Measurements from ENCODE around the gene TM4SF4. TPM values are rescaled to one million over a fixed set of nuclear protein-coding genes. Genes with fewer than 3 reads are reported as not detected.

TM4SF4 gene
- not detected in 2 replicates for total RNA-seq (2014; rRNA removed; shearing (Covaris generic))
- not detected in 2 replicates for polyA plus RNA-seq (2016; fragmentation: Nextera tagmentation; extraction: Ambion mirVana)
- long read RNA-seq = 0 reads

- no peak within 1 kb of the TSS for H3K4me3 ChIP-seq
- H4K20me1 ChIP-seq (replicated peaks; ENCODE audit: insufficient read depth) = no peaks in the 10 kb centered on the region
- no peak within 1 kb of the TSS for H3K4me2 ChIP-seq
- H3K36me3 ChIP-seq (ENCODE audit: insufficient read depth) = no peaks in the 10 kb centered on the region
- Mint-ChIP-seq H3K4me1 (peaks cover 14% of the 10 kb centered on the region), H3K36me3 (ENCODE audit: low read depth) (no peaks in the 10 kb centered on the region), H3K27ac (no peak within 1 kb of the TSS), H3K4me3 (no peak within 1 kb of the TSS), H3K9me3 (no peaks in the 10 kb centered on the region), H3K27me3 (ENCODE audit: insufficient read depth, low read depth, poor library complexity) (no peaks in the 10 kb centered on the region)
- ATAC-seq = no peak
- H3K9me2 ChIP-seq (ENCODE audit: insufficient read depth) = peaks cover 3% of the 10 kb centered on the region; the same call in 1 of the 2 replicates
- peak within 1 kb of the TSS; percentile 83; the same call in 1 of the 2 replicates for H2AFZ ChIP-seq
- H3F3A ChIP-seq (replicated peaks; ENCODE audit: low read depth) = no peaks in the 10 kb centered on the region
- TF ChIP-seq CTCF (conservative IDR thresholded peaks at IDR 0.05; ENCODE audit: low read depth in 2 of 2) (no peak), REST (IDR thresholded peaks at IDR 0.05; ENCODE audit: unreplicated experiment) (no peak), STAT1 (IDR thresholded peaks at IDR 0.05; ENCODE audit: unreplicated experiment) (no peak), ZNF114 (CRISPR knock-in tag; IDR thresholded peaks at IDR 0.05) (no peak)
- no peak within 1 kb of the TSS for H3K27ac ChIP-seq (ENCODE audit: low read depth)
- DNase-seq (ENCODE audit: low spot score) = no peak
- H3K27me3 ChIP-seq (ENCODE audit: insufficient read depth) = no peaks in the 10 kb centered on the region
- peaks cover 7% of the 10 kb centered on the region; the same call in 1 of the 2 replicates for H3K4me1 ChIP-seq (ENCODE audit: insufficient read depth)
- H3K79me2 ChIP-seq (replicated peaks; ENCODE audit: insufficient read depth) = no peaks in the 10 kb centered on the region
Observed at GRCh38 chr3:149474250-149474817, at the start of gene TM4SF4. TSS of gene TM4SF4 (plus strand) at chr3:149474697. CDS start at chr3:149474878, 181 bp downstream.

GRCh38 chr3:149424918-149425317 lies 49.6 kb upstream of the TM4SF4 start:
- Histone ChIP-seq H2AFZ (no peak overlapping the region), H3K4me1 (ENCODE audit: insufficient read depth) (no peaks in the 10 kb centered on the region), H3K4me3 (no peak overlapping the region), H4K20me1 (replicated peaks; ENCODE audit: insufficient read depth) (no peaks in the 10 kb centered on the region), H3K4me2 (no peak overlapping the region), H3K27ac (ENCODE audit: low read depth) (no peak overlapping the region), H3K36me3 (ENCODE audit: insufficient read depth) (no peaks in the 10 kb centered on the region), H3K9me2 (ENCODE audit: insufficient read depth) (no peaks in the 10 kb centered on the region; the same call in 1 of the 2 replicates), H3F3A (replicated peaks; ENCODE audit: low read depth) (no peaks in the 10 kb centered on the region), H3K27me3 (ENCODE audit: insufficient read depth) (no peaks in the 10 kb centered on the region), H3K79me2 (replicated peaks; ENCODE audit: insufficient read depth) (no peaks in the 10 kb centered on the region)
- Mint-ChIP-seq H3K27me3 (ENCODE audit: insufficient read depth, low read depth, poor library complexity) (peaks cover 1% of the 10 kb centered on the region), H3K27ac (no peak overlapping the region), H3K36me3 (ENCODE audit: low read depth) (no peaks in the 10 kb centered on the region), H3K9me3 (no peaks in the 10 kb centered on the region), H3K4me1 (peaks cover 5% of the 10 kb centered on the region; the same call in 1 of the 3 replicates), H3K4me3 (no peak overlapping the region)
- ATAC-seq (no peak), DNase-seq (ENCODE audit: low spot score) (no peak)
- TF ChIP-seq STAT1 (IDR thresholded peaks at IDR 0.05; ENCODE audit: unreplicated experiment) (no peak), EZH2 (IDR thresholded peaks at IDR 0.05; ENCODE audit: low read depth, unreplicated experiment) (no peak), CTCF (conservative IDR thresholded peaks at IDR 0.05; ENCODE audit: low read depth in 2 of 2) (no peak), JUNB (IDR thresholded peaks at IDR 0.05; ENCODE audit: unreplicated experiment) (no peak), EZH2phosphoT487 (IDR thresholded peaks at IDR 0.05; ENCODE audit: unreplicated experiment) (no peak), POLR2AphosphoS5 (IDR thresholded peaks at IDR 0.05; ENCODE audit: low read depth) (no peak), CREB1 (CRISPR knock-in tag; IDR thresholded peaks at IDR 0.05; ENCODE audit: low read depth) (no peak)
- TF ChIP-seq, protein P1, sequence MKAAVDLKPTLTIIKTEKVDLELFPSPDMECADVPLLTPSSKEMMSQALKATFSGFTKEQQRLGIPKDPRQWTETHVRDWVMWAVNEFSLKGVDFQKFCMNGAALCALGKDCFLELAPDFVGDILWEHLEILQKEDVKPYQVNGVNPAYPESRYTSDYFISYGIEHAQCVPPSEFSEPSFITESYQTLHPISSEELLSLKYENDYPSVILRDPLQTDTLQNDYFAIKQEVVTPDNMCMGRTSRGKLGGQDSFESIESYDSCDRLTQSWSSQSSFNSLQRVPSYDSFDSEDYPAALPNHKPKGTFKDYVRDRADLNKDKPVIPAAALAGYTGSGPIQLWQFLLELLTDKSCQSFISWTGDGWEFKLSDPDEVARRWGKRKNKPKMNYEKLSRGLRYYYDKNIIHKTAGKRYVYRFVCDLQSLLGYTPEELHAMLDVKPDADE (IDR thresholded peaks at IDR 0.05) = no peak

Data from GM23338 (cell line).